ENCODE results near the gene MRPL20. TPM values are rescaled to one million over a fixed set of nuclear protein-coding genes. Genes with fewer than 3 reads are reported as not detected.
A peak's percentile ranks its signal among the peaks of the same experiment; 100 is the strongest.

Gene MRPL20
- total and polyA plus RNA-seq, 2 donors (not counting 3 experiments of a cell fraction or from before 2014, with no cell fraction given) = 134 to 152 TPM

DNA sequence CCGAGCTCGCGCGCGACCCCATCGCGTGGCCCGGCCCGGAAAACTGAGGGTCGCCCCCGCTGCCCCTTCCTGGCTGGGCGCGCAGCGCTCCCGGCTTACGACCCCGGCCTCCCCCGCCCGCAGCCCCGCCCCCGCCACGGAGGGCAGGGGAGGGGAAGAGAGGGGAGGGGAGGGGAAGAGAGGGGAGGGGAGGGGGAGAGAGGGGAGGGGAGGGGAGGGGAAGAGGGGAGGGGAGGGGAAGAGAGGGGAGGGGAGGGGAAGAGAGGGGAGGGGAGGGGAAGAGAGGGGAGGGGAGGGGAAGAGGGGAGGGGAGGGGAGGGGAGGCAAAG lies 20.7 kb upstream of the MRPL20 start:
- Histone ChIP-seq H3K36me3 (ENCODE audit: control insufficient read depth in 2 of 2, extremely low read depth in 1 of 2, insufficient read depth in 2 of 2, low read length in 2 of 2) (no peaks in the 10 kb centered on the region), H3K4me2 (ENCODE audit: insufficient read depth, low read length) (no peak overlapping the region), H3K9me3 (replicated peaks; ENCODE audit: control insufficient read depth, insufficient read depth, low read length) (no peaks in the 10 kb centered on the region), H2AFZ (ENCODE audit: low read depth, low read length) (no peak overlapping the region), H3K9ac (replicated peaks; ENCODE audit: extremely low read depth, insufficient read depth, low read length) (no peak overlapping the region), H3K4me3 (replicated peaks in 1 of 3; ENCODE audit: insufficient read depth in 1 of 3, low read depth in 1 of 3, low read length in 3 of 3) (peak overlapping the region in 1 of 3 experiments; percentile 18), H4K20me1 (replicated peaks; ENCODE audit: control insufficient read depth, extremely low read depth, insufficient read depth, low read length) (no peaks in the 10 kb centered on the region), H3K4me1 (ENCODE audit: control insufficient read depth, extremely low read depth, insufficient read depth, low read length) (peaks cover 7% of the 10 kb centered on the region), H3K79me2 (ENCODE audit: control insufficient read depth, insufficient read depth, low read length) (no peaks in the 10 kb centered on the region), H3K27ac (ENCODE audit: insufficient read depth, low read depth, low read length) (no peak overlapping the region), H3K9me1 (replicated peaks; ENCODE audit: control insufficient read depth, extremely low read depth, insufficient read depth, low read length) (no peaks in the 10 kb centered on the region), H3K27me3 (ENCODE audit: control insufficient read depth in 2 of 2, insufficient read depth in 2 of 2, low read length in 2 of 2) (no peaks in the 10 kb centered on the region)
- intact Hi-C loops (cut with micrococcal nuclease) (no loop called here), dilution Hi-C loops (cut with MboI; ENCODE audit: extremely low pct_ligation_motif_present, low sequenced_read_pairs) (no loop called here)
- no peak for FAIRE-seq
- BruUV-seq (replicated peaks) = no TSS peak
- ChIA-PET CTCF (no interaction called here), POLR2A (no interaction called here)
- DNase-seq (ENCODE audit: low read depth, low spot score) = no peak
- no peak for TF ChIP-seq FOS (IDR thresholded peaks at IDR 0.05; ENCODE audit: borderline replicate concordance, insufficient read depth, low read length)
- TF ChIP-seq POLR2AphosphoS5 (IDR thresholded peaks at IDR 0.05; ENCODE audit: insufficient read depth, low read depth, low read length) = no peak
- no peak for TF ChIP-seq POLR2A (IDR thresholded peaks at IDR 0.05; ENCODE audit: low read depth, low read length)
- TF ChIP-seq GATA2 (IDR thresholded peaks at IDR 0.05; ENCODE audit: insufficient read depth, insufficient read length, low read depth, low read length) = no peak
- TF ChIP-seq, protein P1, sequence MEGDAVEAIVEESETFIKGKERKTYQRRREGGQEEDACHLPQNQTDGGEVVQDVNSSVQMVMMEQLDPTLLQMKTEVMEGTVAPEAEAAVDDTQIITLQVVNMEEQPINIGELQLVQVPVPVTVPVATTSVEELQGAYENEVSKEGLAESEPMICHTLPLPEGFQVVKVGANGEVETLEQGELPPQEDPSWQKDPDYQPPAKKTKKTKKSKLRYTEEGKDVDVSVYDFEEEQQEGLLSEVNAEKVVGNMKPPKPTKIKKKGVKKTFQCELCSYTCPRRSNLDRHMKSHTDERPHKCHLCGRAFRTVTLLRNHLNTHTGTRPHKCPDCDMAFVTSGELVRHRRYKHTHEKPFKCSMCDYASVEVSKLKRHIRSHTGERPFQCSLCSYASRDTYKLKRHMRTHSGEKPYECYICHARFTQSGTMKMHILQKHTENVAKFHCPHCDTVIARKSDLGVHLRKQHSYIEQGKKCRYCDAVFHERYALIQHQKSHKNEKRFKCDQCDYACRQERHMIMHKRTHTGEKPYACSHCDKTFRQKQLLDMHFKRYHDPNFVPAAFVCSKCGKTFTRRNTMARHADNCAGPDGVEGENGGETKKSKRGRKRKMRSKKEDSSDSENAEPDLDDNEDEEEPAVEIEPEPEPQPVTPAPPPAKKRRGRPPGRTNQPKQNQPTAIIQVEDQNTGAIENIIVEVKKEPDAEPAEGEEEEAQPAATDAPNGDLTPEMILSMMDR (IDR thresholded peaks at IDR 0.05; ENCODE audit: extremely low read depth in 1 of 2, insufficient read depth in 1 of 2, low read depth in 1 of 2, low read length in 2 of 2) = no peak
- TF ChIP-seq JUN (IDR thresholded peaks at IDR 0.05; ENCODE audit: borderline replicate concordance, insufficient read depth, insufficient read length, low read depth) = no peak
- no peak for TF ChIP-seq EZH2 (IDR thresholded peaks at IDR 0.05; ENCODE audit: borderline replicate concordance, low read depth, low read length, severe bottlenecking)
